Fibroblast of skin of left quadriceps (primary cell): ENCODE data around the gene PPP1CA.

Experiments
- DNase-seq, 2 experiments: peaks; one replicate each; pipeline ENCODE4 v3.0.0-alpha.2; 2013; ENCODE audit warnings: low read depth in 2 of 2

PPP1CA gene

DNA sequence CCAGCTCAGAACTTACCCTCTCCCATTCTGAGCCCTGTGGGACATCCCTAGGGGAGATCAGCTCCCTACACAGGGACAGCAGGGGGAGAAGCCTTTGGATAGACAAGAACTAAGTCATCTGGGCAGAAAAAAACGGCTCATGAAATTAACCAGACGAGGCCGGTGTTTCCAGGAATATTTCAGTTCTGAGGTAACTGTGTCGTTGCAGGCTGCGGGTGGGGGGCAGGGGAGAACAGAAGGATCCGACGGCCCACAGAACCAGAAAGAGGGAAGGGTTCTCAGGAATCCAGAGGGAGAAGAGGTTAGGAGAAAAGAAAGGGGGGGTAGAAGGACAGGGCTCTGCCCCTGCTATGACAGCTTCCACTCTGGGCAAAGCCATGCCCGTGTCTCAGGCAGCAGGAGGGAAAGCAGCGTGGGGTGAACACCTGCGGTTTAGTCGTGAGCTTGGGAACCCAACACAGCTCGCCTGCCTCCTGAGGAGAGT, 31.8 kb downstream of the PPP1CA start:
- DNase-seq: no peak

DNA sequence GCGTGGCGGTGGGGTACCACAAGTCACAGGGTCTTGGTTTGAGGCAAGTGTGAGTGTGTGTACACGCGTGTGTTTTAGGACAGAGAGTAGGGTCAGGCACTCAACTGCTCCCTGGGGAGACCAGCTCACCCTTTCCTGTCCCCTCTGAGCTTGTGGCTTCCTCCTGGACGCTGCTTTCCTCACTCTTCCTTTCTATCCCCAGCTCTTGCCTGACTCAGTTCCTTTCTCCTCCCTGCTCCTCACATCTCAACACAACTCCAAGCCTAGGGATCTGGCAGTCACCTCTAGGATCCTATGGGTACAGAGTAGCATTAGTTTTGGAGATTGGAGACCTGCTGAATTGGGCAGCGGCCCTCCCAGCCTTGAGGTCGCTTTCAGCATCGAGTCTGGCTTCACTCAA, 32.4 kb downstream of the PPP1CA start:
- no peak for DNase-seq

- DNase-seq: no peak
Observed at GRCh38 chr11:67368621-67369020, 33.0 kb downstream of the PPP1CA start.

- no peak for DNase-seq
Observed at GRCh38 chr11:67367761-67368227, 33.9 kb downstream of the PPP1CA start.

GRCh38 chr11:67366961-67367760, 34.5 kb downstream of the PPP1CA start:
- no peak for DNase-seq

DNA sequence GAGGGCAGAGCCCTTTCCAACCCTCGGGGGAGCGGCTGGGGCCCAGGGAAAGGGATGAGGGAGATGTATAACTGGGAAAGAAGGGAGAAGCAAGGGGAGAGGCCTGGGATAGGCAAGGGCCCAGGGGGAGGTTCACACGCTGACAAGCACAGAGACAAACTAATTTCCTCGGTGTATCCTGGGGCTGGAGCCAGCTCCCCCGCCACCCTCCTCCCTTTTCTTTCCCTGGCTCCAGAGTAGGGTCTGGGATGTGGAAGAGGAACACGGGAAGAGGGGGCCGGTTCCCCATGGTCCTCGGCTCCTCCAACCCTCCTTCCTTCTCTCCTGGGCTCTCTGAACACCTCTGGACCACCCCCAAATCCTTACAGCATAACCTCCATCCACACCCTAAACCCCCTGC, 35.1 kb downstream of the PPP1CA start:
- no peak for DNase-seq

GRCh38 chr11:67365736-67366444, 35.8 kb downstream of the PPP1CA start:
- DNase-seq: no peak

GRCh38 chr11:67364783-67365722, 36.6 kb downstream of the PPP1CA start:
- DNase-seq: no peak

GRCh38 chr11:67364169-67364568, 37.5 kb downstream of the PPP1CA start:
- DNase-seq: no peak

DNA sequence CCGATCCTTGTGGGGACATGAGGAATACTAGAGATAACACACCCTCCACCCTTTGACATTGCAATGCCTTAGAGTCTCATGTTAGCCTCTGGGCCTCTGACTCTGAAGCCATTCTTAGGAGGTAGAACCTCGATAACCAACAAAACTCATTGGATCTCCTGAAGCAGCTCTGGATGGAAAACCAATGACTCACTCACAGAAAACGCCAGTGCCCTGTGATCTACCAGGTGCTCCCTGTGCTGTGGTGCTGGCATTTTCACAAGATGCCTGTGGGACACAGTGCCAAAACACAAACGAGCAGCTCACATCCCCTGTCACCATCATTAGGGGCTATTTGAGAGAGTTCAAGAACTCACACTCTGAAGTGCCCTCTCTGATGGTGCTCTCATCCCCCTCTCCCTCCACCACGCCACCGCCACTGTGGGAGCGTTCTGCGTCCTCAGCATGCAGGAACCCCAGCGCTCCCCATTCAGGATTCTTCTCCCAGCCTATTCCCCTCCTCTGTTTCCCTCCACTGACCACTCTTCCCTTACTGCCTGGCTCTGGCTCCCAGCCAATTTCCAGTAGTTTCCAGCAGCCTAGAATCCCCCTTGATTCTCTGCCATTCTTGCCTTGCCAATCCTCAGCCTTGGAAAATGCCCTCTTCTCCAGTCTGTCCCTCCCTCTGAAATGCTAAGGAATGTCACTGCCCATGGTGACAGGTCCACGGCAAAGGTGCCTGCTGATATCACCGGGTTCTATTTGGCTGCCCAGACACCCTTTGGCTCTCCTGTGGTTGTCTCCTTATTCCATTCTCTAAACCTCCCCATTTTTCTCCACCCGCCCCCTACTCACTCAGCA, 43.6 kb downstream of the PPP1CA start:
- no peak for DNase-seq

DNA sequence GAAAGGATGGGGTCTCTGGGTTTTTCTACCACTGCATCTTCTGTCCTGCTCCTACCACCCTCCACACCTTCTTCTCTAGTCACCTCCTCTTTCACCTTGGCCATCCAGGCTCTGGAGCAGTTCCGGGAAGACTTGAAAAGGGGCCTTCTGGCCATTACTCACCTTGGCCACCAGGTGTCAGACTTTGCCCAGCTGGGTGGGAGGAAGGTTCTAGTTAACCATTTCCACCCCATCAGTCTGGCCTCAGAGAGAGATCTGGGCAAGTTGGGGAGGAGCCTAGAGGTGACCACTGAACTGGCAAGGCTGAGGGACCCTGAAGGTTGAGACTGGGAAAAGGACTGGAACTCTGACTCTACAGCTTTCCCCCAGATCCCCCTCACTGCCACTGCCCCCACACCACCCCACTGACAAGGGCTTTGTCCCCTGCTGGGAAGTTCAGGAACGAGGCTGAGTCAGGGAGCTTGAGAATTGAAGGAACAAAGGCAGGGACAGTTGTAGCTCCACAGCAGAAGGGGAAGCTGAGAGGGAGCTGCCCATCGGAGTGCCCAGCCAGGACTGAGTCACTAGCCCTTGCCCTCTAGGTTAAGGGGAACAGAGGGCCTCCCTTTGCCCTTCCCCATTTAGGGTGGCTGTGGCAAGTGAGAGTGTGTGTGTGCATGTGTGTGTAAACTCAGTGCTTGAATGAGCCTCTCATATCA, 44.6 kb downstream of the PPP1CA start:
- DNase-seq: no peak

DNA sequence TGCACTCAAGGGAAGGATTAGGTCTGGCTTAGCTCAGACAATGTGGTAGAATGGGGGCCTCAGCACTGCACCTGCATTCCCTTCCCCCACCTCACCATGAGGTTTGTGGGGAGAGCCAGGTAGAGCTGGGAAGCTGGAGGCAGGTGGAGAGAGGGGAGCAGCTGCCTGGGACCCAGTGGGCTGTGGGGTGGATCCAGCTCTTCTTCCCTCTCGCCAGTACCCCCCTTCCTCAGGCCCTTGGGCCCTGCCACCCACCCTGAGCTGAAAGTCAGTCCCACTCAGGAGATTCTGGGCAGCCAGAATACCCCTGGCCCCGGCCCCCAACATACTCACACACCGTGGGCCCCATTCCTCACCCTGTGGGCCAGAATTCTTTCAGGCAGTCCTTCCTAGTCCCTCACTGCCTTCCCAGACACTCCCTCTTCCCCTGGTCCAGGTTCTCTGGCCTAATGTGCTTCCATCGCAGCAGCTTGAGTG, 45.2 kb downstream of the PPP1CA start:
- no peak for DNase-seq

DNA sequence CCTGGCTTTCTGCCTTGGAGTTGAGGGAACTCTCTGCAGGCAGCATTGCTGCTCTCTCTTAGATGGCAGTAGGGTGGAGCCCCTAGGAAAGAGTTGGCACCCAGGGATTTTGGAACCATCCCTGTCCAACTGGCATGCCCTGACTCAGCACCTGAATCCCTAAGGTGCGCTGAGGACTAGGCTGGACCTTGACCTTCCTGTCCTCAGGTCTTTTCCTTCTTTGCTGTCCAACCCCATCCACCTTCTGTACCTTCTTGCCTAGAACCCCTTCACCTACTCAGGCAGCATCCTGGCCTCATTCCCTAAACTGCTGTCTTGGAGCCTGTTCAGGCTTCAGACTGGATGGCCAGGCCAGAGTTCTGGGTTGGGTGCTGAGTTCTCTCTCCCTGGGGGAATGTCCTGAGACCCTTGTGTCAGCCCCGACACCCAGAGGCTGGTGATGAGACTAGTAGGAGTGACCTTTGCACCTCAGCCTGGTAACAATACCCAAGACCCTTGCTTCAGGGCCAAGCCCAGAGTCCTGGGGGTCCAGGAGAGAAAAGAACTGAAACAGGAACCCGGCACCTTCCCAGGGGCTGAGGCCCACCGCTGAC, 45.8 kb downstream of the PPP1CA start:
- DNase-seq: no peak

DNA sequence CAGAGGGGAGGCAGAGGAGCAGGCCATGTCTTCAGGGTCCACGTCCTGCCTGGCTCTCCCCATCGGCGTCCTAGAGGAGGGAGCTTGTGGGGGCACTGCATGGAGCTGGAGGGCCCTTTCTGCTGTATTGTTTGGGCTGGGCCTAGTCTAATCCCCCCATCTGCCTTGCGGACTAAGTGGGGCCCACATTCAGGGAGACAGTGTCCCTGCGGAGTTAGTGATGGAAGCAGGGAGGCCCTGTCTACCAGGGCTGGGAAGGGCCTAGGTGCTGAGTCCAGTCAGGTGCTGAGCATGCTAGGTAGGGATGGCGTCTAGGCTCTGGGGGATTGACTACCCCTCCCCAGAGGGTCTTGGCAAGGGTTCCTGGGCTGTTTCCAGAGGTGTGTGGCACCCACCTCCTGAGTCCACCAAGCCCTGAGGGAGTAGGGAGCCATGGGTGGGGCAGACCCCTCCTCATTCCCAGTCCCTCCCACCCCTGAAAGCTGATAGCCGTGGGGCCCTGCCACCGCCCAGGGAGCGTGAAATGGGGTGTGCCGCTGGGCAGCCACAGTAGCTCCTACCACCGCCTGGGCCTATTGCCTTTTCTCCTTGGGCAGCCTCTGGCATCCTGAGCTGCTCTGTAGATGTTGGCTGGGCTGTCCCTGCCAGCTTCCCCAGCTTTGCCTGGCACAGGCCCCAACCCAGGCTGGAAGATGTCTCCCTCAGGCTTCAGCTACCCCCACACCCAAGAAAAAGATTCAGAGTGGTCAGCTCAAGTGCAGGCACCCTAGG, 46.5 kb downstream of the PPP1CA start:
- no peak for DNase-seq

- peak in 1 of 2 experiments; percentile 53 for DNase-seq
Observed at GRCh38 chr11:67354075-67355022, 47.3 kb downstream of the PPP1CA start.

DNA sequence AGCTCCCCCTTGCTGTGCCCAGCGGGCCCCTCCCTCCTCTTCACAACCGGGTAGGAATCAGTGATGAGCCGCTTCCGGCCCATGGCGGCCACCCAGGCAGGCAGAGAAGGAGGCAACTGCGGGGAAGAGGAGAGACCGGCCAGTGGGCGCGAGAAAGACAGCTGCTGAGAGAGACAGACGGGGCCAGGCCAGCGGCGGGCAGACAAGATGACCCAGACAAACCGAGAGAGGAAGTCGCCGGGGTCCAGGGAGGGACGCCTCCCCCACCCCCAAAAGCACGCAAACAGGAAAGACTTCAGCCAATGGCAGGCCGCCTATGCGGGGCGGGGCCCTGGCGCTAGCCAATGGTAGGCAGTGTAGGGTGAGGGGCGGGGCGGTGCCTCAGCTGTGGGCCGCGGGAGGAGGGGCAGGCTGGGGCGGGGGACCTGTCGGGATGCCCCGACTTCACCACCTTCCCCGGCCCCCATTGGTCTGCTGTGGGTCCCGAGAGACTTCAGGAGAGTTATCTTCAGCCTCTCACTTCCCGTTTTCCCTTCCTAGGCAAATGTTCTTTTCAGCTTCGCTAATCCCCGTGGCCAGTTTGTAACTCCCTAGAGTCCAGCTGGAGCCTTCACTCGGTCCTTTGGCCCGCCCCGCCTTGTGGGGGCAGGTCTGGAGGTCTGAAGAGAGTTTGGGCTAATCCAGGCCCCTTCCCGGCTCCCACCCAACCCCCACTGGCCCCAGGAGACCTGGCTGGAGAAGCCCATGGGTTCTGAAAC, 48.2 kb downstream of the PPP1CA start, which contains the start of gene POLD4:
TSS of gene POLD4 (minus strand) at position 230 of the 758 bp plus-strand sequence. CDS start at position 83, 147 bp downstream.
- peak; percentile 88 for DNase-seq
